Prostate gland (tissue), 2 donors: Measurements from ENCODE around the gene ST6GALNAC3.

Source experiments
- CTCF ChIP-seq, 4 experiments: fragments of 200-600 bp in 2 of 4; fragments of 450-650 bp in 2 of 4; sonication (generic) in 2 of 4; IDR thresholded peaks; 1 replicate in 3 of 4; 2 replicates in 1 of 4; pipeline ENCODE4 v1.5.1; 2016 to 2019; ENCODE audit warnings: antibody characterized with exemption in 4 of 4, mild to moderate bottlenecking in 2 of 4, moderate library complexity in 2 of 4
- POLR2A ChIP-seq: fragments of 450-650 bp; IDR thresholded peaks from one replicate; pipeline ENCODE4 v1.6.1; 2016; ENCODE audit warnings: antibody characterized with exemption, mild to moderate bottlenecking

DNA sequence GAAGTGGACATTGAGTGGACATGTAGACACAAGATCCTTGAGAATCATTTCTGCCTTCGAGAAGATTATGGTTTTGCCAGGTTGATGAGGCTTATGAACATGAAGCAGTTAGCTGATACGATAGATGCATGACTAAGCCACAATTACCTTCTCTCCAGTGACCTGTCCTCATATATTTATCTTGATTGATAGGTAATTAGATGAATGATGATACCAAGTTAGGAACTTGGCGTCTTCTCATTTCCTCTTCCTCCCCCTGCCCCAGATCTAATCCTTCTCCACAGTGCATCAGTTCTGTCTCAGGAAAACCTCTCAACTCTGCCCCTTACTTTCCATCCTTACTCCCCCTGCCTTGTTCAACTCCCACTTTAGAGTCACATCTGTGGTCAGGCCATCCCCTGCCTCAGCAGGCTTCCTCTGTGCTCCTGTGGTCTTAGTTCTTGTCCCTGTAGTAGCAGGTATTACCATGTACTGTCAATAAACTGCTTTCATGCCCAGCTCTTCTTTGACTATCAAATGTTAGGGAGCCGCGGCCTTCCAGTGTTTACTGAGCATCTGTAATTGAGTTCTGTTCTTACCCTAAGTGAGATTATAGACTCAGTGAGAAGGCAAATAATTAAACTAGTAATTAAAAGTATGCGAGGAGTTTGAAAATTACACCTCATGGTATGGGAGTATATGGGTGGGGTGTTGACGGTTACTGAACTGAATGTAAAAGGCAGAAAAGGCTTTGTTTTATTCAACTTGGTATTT, 5.1 kb downstream of the ST6GALNAC3 start:
- TF ChIP-seq POLR2A (no peak), CTCF (IDR thresholded peaks at IDR 0.05) (no peak)
